Endodermal cell (in vitro differentiated cells): ENCODE measurements around the gene PTPRU. TPM values are rescaled to one million over a fixed set of nuclear protein-coding genes. Genes with fewer than 3 reads are reported as not detected.
"Not testable (repeated sequence)": the region's sequence is repeated elsewhere in the genome, so short reads cannot be mapped to it uniquely, and the experiment has no call there.

Experiments
- DNase-seq: peaks from one replicate; pipeline ENCODE4 v3.0.0-alpha.2; 2017
- H3K27ac ChIP-seq: 2 replicates; pipeline ENCODE4 v1.5.1; 2013; ENCODE audit warnings: mild to moderate bottlenecking, low read depth, low read length, moderate library complexity
- H3K27me3 ChIP-seq: 2 replicates; pipeline ENCODE4 v1.6.1; 2013; ENCODE audit warnings: mild to moderate bottlenecking, low read length, moderate library complexity; ENCODE audit not compliant: insufficient read depth, control insufficient read depth, poor library complexity, severe bottlenecking
- H3K36me3 ChIP-seq: 2 replicates; pipeline ENCODE4 v1.7.0; 2013; ENCODE audit warnings: mild to moderate bottlenecking, low read length, moderate library complexity; ENCODE audit not compliant: control insufficient read depth, insufficient read depth
- H3K4me1 ChIP-seq: one replicate; pipeline ENCODE4 v1.7.0; 2013; ENCODE audit warnings: low read length; ENCODE audit not compliant: control insufficient read depth, insufficient read depth
- H3K4me3 ChIP-seq: 2 replicates; pipeline ENCODE4 v1.5.1; 2013; ENCODE audit warnings: mild to moderate bottlenecking, low read length, moderate library complexity
- H3K9ac ChIP-seq: 2 replicates; pipeline ENCODE4 v1.6.1; 2013; ENCODE audit warnings: mild to moderate bottlenecking, low read length, moderate library complexity; ENCODE audit not compliant: poor library complexity, severe bottlenecking; ENCODE audit errors: extremely low read depth
- H3K9me3 ChIP-seq: 2 replicates; pipeline ENCODE4 v1.6.1; 2013; ENCODE audit warnings: mild to moderate bottlenecking, low read length, moderate library complexity; ENCODE audit not compliant: control insufficient read depth
- H3K27ac Mint-ChIP-seq: 2 replicates; pipeline ENCODE4 v1.8.0; 2020; ENCODE audit warnings: mixed read lengths
- H3K27me3 Mint-ChIP-seq: 2 replicates; pipeline ENCODE4 v1.8.0; 2021; ENCODE audit warnings: mild to moderate bottlenecking, mixed read lengths; ENCODE audit not compliant: insufficient read depth
- H3K36me3 Mint-ChIP-seq: 2 replicates; pipeline ENCODE4 v1.8.0; 2020; ENCODE audit warnings: low read depth, mixed read lengths
- H3K4me1 Mint-ChIP-seq: 2 replicates; pipeline ENCODE4 v1.8.0; 2020; ENCODE audit warnings: mixed read lengths
- H3K4me3 Mint-ChIP-seq: 2 replicates; pipeline ENCODE4 v1.8.0; 2020; ENCODE audit warnings: mild to moderate bottlenecking, moderate library complexity, mixed read lengths
- H3K9me3 Mint-ChIP-seq: 2 replicates; pipeline ENCODE4 v1.8.0; 2020; ENCODE audit warnings: mild to moderate bottlenecking, mixed read lengths
- CTCF ChIP-seq: fragments of 200-600 bp; sonication (generic); conservative IDR thresholded peaks from 2 replicates; pipeline ENCODE4 v1.5.0; 2021; ENCODE audit warnings: antibody characterized with exemption, mild to moderate bottlenecking
- WGBS, 2 experiments: methylation state at CpG; one replicate each; pipeline versions ENCODE4 v1.1.5 to v1.1.7; 2013; ENCODE audit warnings: missing lambda C conversion rate in 2 of 2, mixed read lengths in 1 of 2; ENCODE audit not compliant: insufficient coverage in 1 of 2, insufficient read length in 1 of 2; 5-methylcytosine and 5-hydroxymethylcytosine counted together
- total RNA-seq, 2 donors: library from RNA; stranded (reverse); fragmentation: NEBNext Ultra II Directional in 1 of 2; extraction: Animal tissue kit (Norgen Biotek cat#: 25700) in 1 of 2; gene quantifications; 2 replicates in 1 of 2; 3 replicates in 1 of 2; pipeline ENCODE4 v1.2.1, GENCODE V29; 2021

The PTPRU gene
- total RNA-seq, 2 donors from 2014 or later: 49.8 to 73.1 TPM

- peaks cover 33% of the 10 kb centered on the region for H3K27me3 ChIP-seq
- peaks cover 19% of the 10 kb centered on the region for H3K4me1 Mint-ChIP-seq
- H3K36me3 ChIP-seq: no peaks in the 10 kb centered on the region
- H3K27ac Mint-ChIP-seq: no peak overlapping the region
- no peaks in the 10 kb centered on the region for H3K36me3 Mint-ChIP-seq
- TF ChIP-seq CTCF: no peak
- no peaks in the 10 kb centered on the region for H3K9me3 Mint-ChIP-seq
- no peak overlapping the region for H3K4me3 Mint-ChIP-seq
- WGBS, 2 experiments: 85 to 89% methylated on average over 3 of the region's 3 CpGs
- no peak for DNase-seq
- H3K4me1 ChIP-seq: no peaks in the 10 kb centered on the region
- no peak overlapping the region for H3K4me3 ChIP-seq
- no peak overlapping the region for H3K9ac ChIP-seq
- H3K27me3 Mint-ChIP-seq: peaks cover 43% of the 10 kb centered on the region
- H3K9me3 ChIP-seq: no peaks in the 10 kb centered on the region
- no peak overlapping the region for H3K27ac ChIP-seq
These were observed 3.9 kb upstream of the PTPRU start for GRCh38 chr1:29232387-29232786.

- H3K9me3 Mint-ChIP-seq: no peaks in the 10 kb centered on the region
These were observed 2.6 kb upstream of the PTPRU start for GRCh38 chr1:29233693-29234092.

GRCh38 chr1:29234471-29234870 is 1.9 kb upstream of the PTPRU start:
- Mint-ChIP-seq H3K27me3 (peaks cover 58% of the 10 kb centered on the region), H3K4me3 (no peak overlapping the region), H3K9me3 (no peaks in the 10 kb centered on the region), H3K4me1 (peaks cover 28% of the 10 kb centered on the region), H3K27ac (no peak overlapping the region), H3K36me3 (no peaks in the 10 kb centered on the region)
- no peak overlapping the region for H3K4me3 ChIP-seq
- DNase-seq: no peak
- TF ChIP-seq CTCF: no peak
- H3K27ac ChIP-seq: no peak overlapping the region
- H3K36me3 ChIP-seq: no peaks in the 10 kb centered on the region
- 67 to 83% methylated on average over 1 of the region's 1 CpG for WGBS, 2 experiments
- no peaks in the 10 kb centered on the region for H3K9me3 ChIP-seq
- peaks cover 50% of the 10 kb centered on the region for H3K27me3 ChIP-seq
- H3K4me1 ChIP-seq: no peaks in the 10 kb centered on the region
- H3K9ac ChIP-seq: no peak overlapping the region

More at GRCh38 chr1:29233693-29234092, 2.6 kb upstream of the PTPRU start:
- Histone ChIP-seq H3K27ac (no peak overlapping the region), H3K4me3 (no peak overlapping the region), H3K9me3 (no peaks in the 10 kb centered on the region), H3K9ac (no peak overlapping the region), H3K4me1 (no peaks in the 10 kb centered on the region), H3K27me3 (peaks cover 42% of the 10 kb centered on the region), H3K36me3 (no peaks in the 10 kb centered on the region)
- TF ChIP-seq CTCF: no peak
- DNase-seq: no peak
- 85 to 91% methylated on average over 4 of the region's 4 CpGs for WGBS, 2 experiments
- Mint-ChIP-seq H3K4me3 (no peak overlapping the region), H3K27me3 (peaks cover 50% of the 10 kb centered on the region), H3K36me3 (no peaks in the 10 kb centered on the region), H3K4me1 (peaks cover 24% of the 10 kb centered on the region), H3K27ac (no peak overlapping the region)

GRCh38 chr1:29234881-29235280 is 1.4 kb upstream of the PTPRU start:
- H3K4me1 ChIP-seq, H3K36me3 ChIP-seq, H3K4me3 ChIP-seq, H3K9ac ChIP-seq, H3K27ac Mint-ChIP-seq, H3K4me3 Mint-ChIP-seq, H3K9me3 ChIP-seq, H3K36me3 Mint-ChIP-seq, H3K9me3 Mint-ChIP-seq, DNase-seq, H3K27ac ChIP-seq: not testable (repeated sequence)
- peaks cover 54% of the 10 kb centered on the region for H3K27me3 ChIP-seq
- WGBS, 2 experiments: 92 to 93% methylated on average over 5 to 8 of the region's 9 CpGs
- Mint-ChIP-seq H3K27me3 (peaks cover 62% of the 10 kb centered on the region), H3K4me1 (peaks cover 27% of the 10 kb centered on the region)
